GM21619 (cell line): ENCODE measurements around the gene EPHA1.
"Not testable (repeated sequence)": the region's sequence is repeated elsewhere in the genome, so short reads cannot be mapped to it uniquely, and the experiment has no call there.

ENCODE experiments used
- ATAC-seq: cut with Tn5 transposase; IDR thresholded peaks from one replicate; pipeline ENCODE4 v1.9.1; 2021; ENCODE audit not compliant: unreplicated experiment

EPHA1 gene

GRCh38 chr7:143405173-143406001 is 3.3 kb downstream of the EPHA1 start:
- ATAC-seq = no peak

- not testable (repeated sequence) for ATAC-seq
Observed at GRCh38 chr7:143402233-143402632, 6.4 kb downstream of the EPHA1 start.

GRCh38 chr7:143401265-143401664 is 7.4 kb downstream of the EPHA1 start:
- ATAC-seq = no peak

GRCh38 chr7:143399642-143400041 is 9.0 kb downstream of the EPHA1 start:
- no peak for ATAC-seq

GRCh38 chr7:143399151-143399550 is 9.5 kb downstream of the EPHA1 start:
- no peak for ATAC-seq

- ATAC-seq = no peak
Observed at GRCh38 chr7:143398616-143399015, 10.0 kb downstream of the EPHA1 start.

GRCh38 chr7:143397710-143398530 is 10.7 kb downstream of the EPHA1 start:
- no peak for ATAC-seq

GRCh38 chr7:143396625-143397556 is 11.8 kb downstream of the EPHA1 start:
- no peak for ATAC-seq

- ATAC-seq = no peak
Observed at GRCh38 chr7:143396182-143396581, 12.5 kb downstream of the EPHA1 start.

- ATAC-seq = no peak
Observed at GRCh38 chr7:143395187-143396149, 13.2 kb downstream of the EPHA1 start.

- no peak for ATAC-seq
Observed at GRCh38 chr7:143394777-143395176, 13.9 kb downstream of the EPHA1 start.

GRCh38 chr7:143394068-143394467 is 14.6 kb downstream of the EPHA1 start:
- no peak for ATAC-seq

GRCh38 chr7:143393267-143394041 is 15.2 kb downstream of the EPHA1 start:
- no peak for ATAC-seq

- no peak for ATAC-seq
Observed at GRCh38 chr7:143392875-143393266, 15.8 kb downstream of the EPHA1 start.

GRCh38 chr7:143392427-143392826 is 16.2 kb downstream of the EPHA1 start:
- not testable (repeated sequence) for ATAC-seq

GRCh38 chr7:143391462-143392404 is 16.9 kb downstream of the EPHA1 start:
- no peak for ATAC-seq

GRCh38 chr7:143390773-143391317 is 17.8 kb downstream of the EPHA1 start:
- no peak for ATAC-seq
